Ovary (tissue), 9 donors: ENCODE measurements around the gene SLAMF1. TPM values are rescaled to one million over a fixed set of nuclear protein-coding genes. Genes with fewer than 3 reads are reported as not detected.
A peak's percentile ranks its signal among the peaks of the same experiment; 100 is the strongest.

Source experiments
- DNase-seq, 5 donors: peaks; one replicate each; pipeline ENCODE4 v3.0.0-alpha.2; 2019 to 2020
- H3K27ac ChIP-seq, 2 donors: fragments of 200-600 bp; one replicate each; pipeline versions ENCODE4 v1.5.1 to v1.8.0; 2019 to 2022
- H3K27me3 ChIP-seq: fragments of 200-600 bp; one replicate; pipeline ENCODE4 v1.8.0; 2022
- H3K36me3 ChIP-seq: fragments of 200-600 bp; sonication (generic); one replicate; pipeline ENCODE4 v1.5.1; 2019
- H3K4me1 ChIP-seq: one replicate; pipeline ENCODE4 v1.8.1; 2013; ENCODE audit warnings: mild to moderate bottlenecking, moderate library complexity; ENCODE audit not compliant: insufficient read depth
- H3K4me3 ChIP-seq: fragments of 200-600 bp; sonication (generic); one replicate; pipeline ENCODE4 v1.5.1; 2017
- H3K9me3 ChIP-seq, 2 donors: fragments of 200-600 bp in 1 of 2; sonication (generic) in 1 of 2; one replicate each; pipeline versions ENCODE4 v1.5.1 to v1.8.1; 2013 to 2019; ENCODE audit warnings: mild to moderate bottlenecking in 1 of 2, moderate library complexity in 1 of 2
- CTCF ChIP-seq, 3 donors: fragments of 450-650 bp in 2 of 3; fragments of 200-600 bp in 1 of 3; IDR thresholded peaks; one replicate each; pipeline versions ENCODE4 v1.5.1 to v1.8.0; 2016 to 2022; ENCODE audit warnings: antibody characterized with exemption in 3 of 3, mild to moderate bottlenecking in 1 of 3
- EP300 ChIP-seq: sonication (generic); formaldehyde crosslinking; IDR thresholded peaks from one replicate; pipeline ENCODE4 v1.6.1; 2017; ENCODE audit warnings: antibody characterized with exemption
- POLR2A ChIP-seq: fragments of 450-650 bp; IDR thresholded peaks from one replicate; pipeline ENCODE4 v1.6.1; 2017; ENCODE audit warnings: antibody characterized with exemption, mild to moderate bottlenecking, moderate library complexity
- WGBS, 3 donors: extraction: QIAGEN DNeasy Blood & Tissue Kit in 1 of 3; methylation state at CpG; one replicate each; pipeline versions ENCODE4 v1.1.5 to v1.1.7; 2013 to 2017; 5-methylcytosine and 5-hydroxymethylcytosine counted together
- intact Hi-C, 4 donors: fragments of 100-400 bp; cut with DNase I; formaldehyde crosslinking; loops; one replicate each; pipeline versions ENCODE4 v1.11.0 to v1.15.1; 2022 to 2023
- polyA plus RNA-seq, 2 donors: library from polyadenylated mRNA; stranded (reverse); fragments of 200-250 nt in 1 of 2; fragments of 350-450 nt in 1 of 2; fragmentation: Illumina TruSeq in 1 of 2; extraction: RNeasy Lipid Tissue Mini Kit (QIAGEN cat#74804) in 1 of 2; gene quantifications; one replicate each; pipeline ENCODE4 v1.2.3, GENCODE V29; 2013 to 2014
- total RNA-seq, 7 donors: library from RNA; depleted of rRNA in 2 of 7; stranded (reverse); fragments of >200 nt in 2 of 7; fragmentation: NEBNext Ultra II Directional in 3 of 7; extraction: Animal tissue kit (Norgen Biotek cat#: 25700) in 3 of 7; gene quantifications; one replicate each; pipeline versions ENCODE4 v1.1.0 to v1.2.4, GENCODE V29; 2016 to 2023
- donor health status: DM: no; HTN: no; CAD: no; lungs with moderate emphysema.
- donor health status: DM: no; HTN: no; CAD: no.
- donor health status: Bipolar disorder and iron deficiency.
- donor health status: DM: yes; HTN: yes; CAD: no.
- donor health status: DM: no; HTN: no; CAD: no.
- donor health status: DM: yes; HTN: yes; CAD: no.

Gene SLAMF1
- total and polyA plus RNA-seq, 9 donors, result 0.15 to 0.68 (median 0.27) TPM; not detected in 3

GRCh38 chr1:160676869-160677597 is 30.2 kb upstream of the SLAMF1 start:
- no peak overlapping the region for H3K4me3 ChIP-seq
- DNase-seq, result no peak
- 73 to 77% (median 76%) methylated on average over 13 of the region's 13 CpGs for WGBS, 3 donors
- H3K27me3 ChIP-seq, result no peaks in the 10 kb centered on the region
- H3K9me3 ChIP-seq, result no peaks in the 10 kb centered on the region
- no peak overlapping the region for H3K27ac ChIP-seq
- H3K4me1 ChIP-seq, result peaks cover 1% of the 10 kb centered on the region
- intact Hi-C loops, result loop anchor here in 3 of 4 donors (5.0 to 10.0 kb wide), 2 partner anchors 420 to 428 kb away; partner anchors contain the start of gene KLHDC9 (in 2 of the 3)
- no peak for TF ChIP-seq CTCF (IDR thresholded peaks at IDR 0.05)
- no peak for TF ChIP-seq POLR2A
- TF ChIP-seq EP300, result no peak
- no peaks in the 10 kb centered on the region for H3K36me3 ChIP-seq

GRCh38 chr1:160675641-160676410 is 29.0 kb upstream of the SLAMF1 start:
- no peaks in the 10 kb centered on the region for H3K4me1 ChIP-seq
- H3K36me3 ChIP-seq, result no peaks in the 10 kb centered on the region
- H3K9me3 ChIP-seq, result no peaks in the 10 kb centered on the region
- H3K4me3 ChIP-seq, result no peak overlapping the region
- peak; percentile 34 to 43 (median 35) for TF ChIP-seq CTCF (IDR thresholded peaks at IDR 0.05)
- TF ChIP-seq EP300, result no peak
- TF ChIP-seq POLR2A, result no peak
- peak; percentile 63 to 78 (median 67) for DNase-seq
- no peaks in the 10 kb centered on the region for H3K27me3 ChIP-seq
- 34 to 46% (median 36%) methylated on average over 6 of the region's 6 CpGs for WGBS, 3 donors
- intact Hi-C loops, result loop anchor here in 3 of 4 donors (5.0 to 10.0 kb wide), 2 partner anchors 421 to 429 kb away; partner anchors contain the start of gene KLHDC9 (in 2 of the 3)
- H3K27ac ChIP-seq, result no peak overlapping the region

- intact Hi-C loops, result loop anchor here in 1 of 4 donors (10.0 kb wide), 1 partner anchor 430 kb away; no protein-coding TSS in a partner anchor
- H3K27me3 ChIP-seq, result no peaks in the 10 kb centered on the region
- TF ChIP-seq POLR2A, result no peak
- TF ChIP-seq CTCF (IDR thresholded peaks at IDR 0.05), result no peak
- no peak for TF ChIP-seq EP300
- H3K9me3 ChIP-seq, result no peaks in the 10 kb centered on the region
- no peaks in the 10 kb centered on the region for H3K36me3 ChIP-seq
- WGBS, 3 donors, result 43 to 52% (median 49%) methylated on average over 2 of the region's 2 CpGs
- H3K4me3 ChIP-seq, result no peak overlapping the region
- H3K4me1 ChIP-seq, result no peaks in the 10 kb centered on the region
- DNase-seq, result no peak
- H3K27ac ChIP-seq, result no peak overlapping the region
Measured at GRCh38 chr1:160674415-160674814, 27.6 kb upstream of the SLAMF1 start.

- H3K27ac ChIP-seq, result no peak overlapping the region
- WGBS, 3 donors, result 44 to 54% (median 47%) methylated on average over 6 of the region's 6 CpGs
- H3K9me3 ChIP-seq, result no peaks in the 10 kb centered on the region
- no peak for DNase-seq
- H3K27me3 ChIP-seq, result no peaks in the 10 kb centered on the region
- TF ChIP-seq POLR2A, result no peak
- no peak for TF ChIP-seq EP300
- TF ChIP-seq CTCF (IDR thresholded peaks at IDR 0.05), result no peak
- no peak overlapping the region for H3K4me3 ChIP-seq
- intact Hi-C loops, result loop anchor here in 1 of 4 donors (10.0 kb wide), 1 partner anchor 432 kb away; no protein-coding TSS in a partner anchor
- H3K4me1 ChIP-seq, result no peaks in the 10 kb centered on the region
- no peaks in the 10 kb centered on the region for H3K36me3 ChIP-seq
Measured at GRCh38 chr1:160672789-160673695, 26.2 kb upstream of the SLAMF1 start.
